GM21447 (cell line): ENCODE results near the gene CAPZB.

Source experiments
- ATAC-seq: cut with Tn5 transposase; IDR thresholded peaks from one replicate; pipeline ENCODE4 v1.9.1; 2021; ENCODE audit not compliant: unreplicated experiment

Gene CAPZB

GRCh38 chr1:19336543-19336942 is 148.8 kb downstream of the CAPZB start:
- ATAC-seq, result no peak

GRCh38 chr1:19333587-19334354 is 151.6 kb downstream of the CAPZB start:
- no peak for ATAC-seq

- ATAC-seq, result no peak
Observed at GRCh38 chr1:19332832-19333231, 152.5 kb downstream of the CAPZB start.

- ATAC-seq, result no peak
Observed at GRCh38 chr1:19331262-19331878, 154.0 kb downstream of the CAPZB start.

GRCh38 chr1:19330449-19331135 is 154.7 kb downstream of the CAPZB start:
- no peak for ATAC-seq

GRCh38 chr1:19329611-19330010 is 155.7 kb downstream of the CAPZB start:
- no peak for ATAC-seq

GRCh38 chr1:19329188-19329587 is 156.2 kb downstream of the CAPZB start:
- no peak for ATAC-seq

- no peak for ATAC-seq
Observed at GRCh38 chr1:19328486-19328885, 156.9 kb downstream of the CAPZB start.

- ATAC-seq, result no peak
Observed at GRCh38 chr1:19327736-19328135, 157.6 kb downstream of the CAPZB start.

GRCh38 chr1:19327301-19327700 is 158.0 kb downstream of the CAPZB start:
- no peak for ATAC-seq

- no peak for ATAC-seq
Observed at GRCh38 chr1:19326748-19327065, 158.6 kb downstream of the CAPZB start.

- ATAC-seq, result no peak
Observed at GRCh38 chr1:19325958-19326747, 159.2 kb downstream of the CAPZB start.

GRCh38 chr1:19325368-19325957 is 159.9 kb downstream of the CAPZB start:
- ATAC-seq, result no peak

GRCh38 chr1:19324665-19324990 is 160.7 kb downstream of the CAPZB start:
- ATAC-seq, result no peak

- ATAC-seq, result no peak
Observed at GRCh38 chr1:19323987-19324664, 161.2 kb downstream of the CAPZB start.

- ATAC-seq, result no peak
Observed at GRCh38 chr1:19322481-19322880, 162.9 kb downstream of the CAPZB start.

- no peak for ATAC-seq
Observed at GRCh38 chr1:19321071-19321470, 164.3 kb downstream of the CAPZB start.

- ATAC-seq, result no peak
Observed at GRCh38 chr1:19319196-19319595, 166.1 kb downstream of the CAPZB start.

- no peak for ATAC-seq
Observed at GRCh38 chr1:19317126-19317910, 168.0 kb downstream of the CAPZB start.
